NCI-H187 (cell line): ENCODE data around the gene MSANTD4.
"Not testable (repeated sequence)": the region's sequence is repeated elsewhere in the genome, so short reads cannot be mapped to it uniquely, and the experiment has no call there.

Source experiments
- DNase-seq, 2 experiments: peaks; one replicate each; lab custom pipeline; 2025; lab: John Stamatoyannopoulos, UW

Gene MSANTD4

GRCh38 chr11:106021967-106022794, at the start of gene MSANTD4:
MSANTD4 (minus strand) TSS chr11:106022240; CDS start chr11:106010917, 11,323 bp downstream.
- peak; percentile 92 to 96 for DNase-seq

- no peak for DNase-seq
Observed at GRCh38 chr11:106070606-106071005, 48.6 kb upstream of the MSANTD4 start.

GRCh38 chr11:106063009-106063408, 41.0 kb upstream of the MSANTD4 start:
- DNase-seq = no peak

GRCh38 chr11:106061954-106062949, 40.2 kb upstream of the MSANTD4 start:
- no peak for DNase-seq

GRCh38 chr11:106061249-106061784, 39.3 kb upstream of the MSANTD4 start:
- no peak for DNase-seq

- DNase-seq = no peak
Observed at GRCh38 chr11:106059617-106060016, 37.6 kb upstream of the MSANTD4 start.

GRCh38 chr11:106058377-106058776, 36.3 kb upstream of the MSANTD4 start:
- DNase-seq = not testable (repeated sequence)

- DNase-seq = no peak
Observed at GRCh38 chr11:106051103-106051502, 29.1 kb upstream of the MSANTD4 start.

GRCh38 chr11:106049727-106050476, 27.9 kb upstream of the MSANTD4 start:
- no peak for DNase-seq

- DNase-seq = no peak
Observed at GRCh38 chr11:106047631-106048030, 25.6 kb upstream of the MSANTD4 start.

- DNase-seq = no peak
Observed at GRCh38 chr11:106043540-106043939, 21.5 kb upstream of the MSANTD4 start.

- DNase-seq = no peak
Observed at GRCh38 chr11:106032861-106033260, 10.8 kb upstream of the MSANTD4 start.

GRCh38 chr11:106031936-106032335, 9.9 kb upstream of the MSANTD4 start:
- no peak for DNase-seq

- no peak for DNase-seq
Observed at GRCh38 chr11:106031202-106031810, 9.3 kb upstream of the MSANTD4 start.

GRCh38 chr11:106030609-106031008, 8.6 kb upstream of the MSANTD4 start:
- DNase-seq = no peak

- no peak for DNase-seq
Observed at GRCh38 chr11:106022795-106023275, 795 bp upstream of the MSANTD4 start.

- DNase-seq = no peak
Observed at GRCh38 chr11:106021181-106021966, 666 bp downstream of the MSANTD4 start.

GRCh38 chr11:106017093-106017492, 4.9 kb downstream of the MSANTD4 start:
- no peak for DNase-seq

GRCh38 chr11:106015066-106015465, 7.0 kb downstream of the MSANTD4 start:
- no peak for DNase-seq

- DNase-seq = no peak
Observed at GRCh38 chr11:106014620-106015019, 7.4 kb downstream of the MSANTD4 start.
